ENCODE measurements around the gene TTC12.

Gene TTC12

GRCh38 chr11:113405724-113406478, 91.5 kb downstream of the TTC12 start:
- no peak for ATAC-seq
- no peak for DNase-seq

- no peak for DNase-seq
Observed at GRCh38 chr11:113407163-113407562, 92.8 kb downstream of the TTC12 start.

DNA sequence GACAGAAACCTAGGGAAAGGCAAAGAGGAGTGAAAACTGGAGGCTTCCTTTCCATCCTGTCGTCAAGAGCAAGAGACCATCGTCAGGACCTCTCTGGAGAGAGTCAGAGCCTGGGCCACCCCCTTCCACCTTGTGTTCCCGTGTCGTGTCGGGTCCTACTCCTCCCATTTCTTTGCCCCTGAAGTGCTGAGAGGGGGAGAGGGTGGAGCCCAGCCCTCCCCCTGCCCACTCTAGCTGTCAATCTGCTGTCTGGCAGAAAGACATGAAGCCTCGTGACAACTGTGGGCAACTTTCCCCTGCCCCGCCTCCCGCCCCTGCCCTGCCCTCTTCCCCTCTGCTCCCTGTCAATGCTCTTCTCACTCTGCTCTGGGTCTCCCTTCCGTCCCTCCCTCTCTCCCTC, 93.8 kb downstream of the TTC12 start:
- ATAC-seq, result no peak

More at GRCh38 chr11:113407163-113407562, 92.8 kb downstream of the TTC12 start:
- no peak for ATAC-seq

DNA sequence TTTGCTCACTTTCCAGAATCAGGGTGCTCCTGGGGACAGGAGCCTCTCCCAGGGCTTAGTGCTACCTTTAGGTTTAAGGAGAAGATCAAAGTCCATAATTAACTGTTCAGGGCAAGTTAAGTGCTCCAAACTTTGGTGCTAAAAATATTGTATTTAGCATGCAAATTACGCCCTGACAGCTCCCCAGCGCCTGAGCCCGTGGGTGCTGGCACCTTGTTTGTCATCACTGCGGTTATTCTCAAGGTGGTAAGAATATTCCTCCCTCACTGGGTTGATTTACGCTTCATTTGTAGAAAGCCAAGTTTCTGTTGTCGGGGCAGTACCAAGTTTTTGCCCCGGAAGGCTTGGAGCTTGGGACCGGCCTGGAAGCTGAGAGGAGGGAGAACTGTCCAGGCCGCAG, 94.5 kb downstream of the TTC12 start:
- DNase-seq, result no peak
- ATAC-seq, result no peak

More for the DNA sequence above, 93.8 kb downstream of the TTC12 start:
- no peak for DNase-seq

DNA sequence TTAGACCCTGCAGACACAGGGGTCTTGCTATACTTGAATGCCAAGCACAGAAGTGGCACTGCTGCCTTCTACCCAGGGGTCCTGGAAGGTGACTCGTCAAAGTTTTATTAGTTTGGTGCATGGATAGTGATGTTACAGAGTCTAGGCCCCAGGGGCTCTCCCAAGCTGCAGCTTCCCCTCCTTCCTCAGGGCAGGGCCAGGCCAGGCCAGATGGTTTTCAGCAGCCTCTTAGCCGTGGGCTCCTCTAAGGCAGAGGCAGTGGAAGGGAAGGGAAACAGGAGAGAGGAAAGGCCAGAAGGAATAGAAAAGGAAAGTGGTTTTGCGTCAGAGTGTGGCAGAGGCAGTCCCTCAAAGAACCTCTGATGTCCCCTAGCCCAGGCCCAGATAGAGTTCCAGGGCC, 95.1 kb downstream of the TTC12 start:
- DNase-seq (no peak), ATAC-seq (no peak)

DNA sequence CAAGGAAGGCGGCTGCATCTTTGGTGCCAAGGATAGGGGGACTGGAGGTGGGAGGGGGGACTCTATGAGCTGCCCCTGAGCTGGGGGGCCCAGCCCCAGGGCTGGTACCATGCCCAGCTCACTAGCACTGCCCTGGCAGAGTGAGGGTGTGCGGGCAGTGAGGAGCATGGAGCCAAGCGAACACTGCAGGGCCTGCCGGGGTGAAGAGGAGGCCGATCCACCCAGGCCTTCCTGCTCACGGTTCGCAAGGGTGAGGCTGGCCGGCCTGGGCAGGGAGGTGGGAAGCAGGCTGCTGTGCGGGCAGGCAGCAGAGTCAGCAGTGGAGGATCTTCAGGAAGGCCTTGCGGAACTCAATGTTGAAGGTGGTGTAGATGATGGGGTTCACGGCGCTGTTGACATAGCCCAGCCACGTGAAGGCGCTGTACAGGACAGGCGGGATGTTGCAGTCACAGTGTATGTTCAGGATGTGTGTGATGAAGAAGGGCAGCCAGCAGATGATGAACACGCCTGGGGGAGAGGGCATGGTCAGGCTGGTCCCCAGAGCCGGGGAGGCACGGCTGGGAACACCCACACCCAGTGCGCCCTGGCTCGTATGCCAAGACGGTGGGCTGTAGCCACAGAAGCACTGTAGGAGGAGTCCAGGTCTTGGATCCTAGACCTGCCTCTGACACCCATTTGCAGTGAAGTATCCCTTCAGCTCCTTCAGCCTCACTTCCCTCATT, 96.2 kb downstream of the TTC12 start:
- no peak for ATAC-seq
- no peak for DNase-seq

DNA sequence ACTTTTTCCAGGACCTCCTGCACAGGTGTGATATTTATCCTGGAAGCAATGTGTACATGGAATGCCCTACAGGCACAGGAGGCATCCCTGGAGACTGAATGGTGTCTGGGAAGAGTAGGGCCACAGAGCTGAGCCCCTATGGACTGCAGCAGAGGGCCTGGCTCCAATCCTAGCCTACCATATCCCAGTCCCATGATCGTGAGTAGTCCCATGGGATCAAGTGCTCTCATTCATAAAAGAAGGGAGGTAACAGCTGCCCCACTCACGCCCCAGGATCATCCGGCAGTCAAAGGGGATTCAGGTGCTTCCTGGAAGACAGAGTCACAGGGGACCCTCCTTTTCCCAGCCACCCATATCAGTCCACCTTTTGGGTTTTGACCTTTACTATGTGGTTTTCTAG, 97.2 kb downstream of the TTC12 start:
- DNase-seq (no peak), ATAC-seq (no peak)

- DNase-seq, result no peak
- no peak for ATAC-seq
Observed at GRCh38 chr11:113412675-113413074, 98.3 kb downstream of the TTC12 start.

GRCh38 chr11:113415343-113415742, 101.0 kb downstream of the TTC12 start:
- ATAC-seq (no peak), DNase-seq (no peak)

Data from stimulated activated naive CD8-positive, alpha-beta T cell treated with anti-CD3 and anti-CD28 coated beads, Interleukin-15, Interleukin-2, amounts not matched to agents 100 U/mL and 50 U/mL, for 24 hours (primary cell).